Forelimb muscle (tissue), 1 donor: ENCODE data around the gene SYT6. TPM values are rescaled to one million over a fixed set of nuclear protein-coding genes. Genes with fewer than 3 reads are reported as not detected.

Experiments used
- DNase-seq: peaks from one replicate; pipeline ENCODE4 v3.0.0-alpha.2; 2013; ENCODE audit warnings: low read depth
- polyA plus RNA-seq: library from polyadenylated mRNA; unstranded; fragments of 120-200 nt; gene quantifications from one replicate; pipeline ENCODE4 v1.2.1, GENCODE V29; 2013; ENCODE audit not compliant: insufficient read length

SYT6 gene, protein sequence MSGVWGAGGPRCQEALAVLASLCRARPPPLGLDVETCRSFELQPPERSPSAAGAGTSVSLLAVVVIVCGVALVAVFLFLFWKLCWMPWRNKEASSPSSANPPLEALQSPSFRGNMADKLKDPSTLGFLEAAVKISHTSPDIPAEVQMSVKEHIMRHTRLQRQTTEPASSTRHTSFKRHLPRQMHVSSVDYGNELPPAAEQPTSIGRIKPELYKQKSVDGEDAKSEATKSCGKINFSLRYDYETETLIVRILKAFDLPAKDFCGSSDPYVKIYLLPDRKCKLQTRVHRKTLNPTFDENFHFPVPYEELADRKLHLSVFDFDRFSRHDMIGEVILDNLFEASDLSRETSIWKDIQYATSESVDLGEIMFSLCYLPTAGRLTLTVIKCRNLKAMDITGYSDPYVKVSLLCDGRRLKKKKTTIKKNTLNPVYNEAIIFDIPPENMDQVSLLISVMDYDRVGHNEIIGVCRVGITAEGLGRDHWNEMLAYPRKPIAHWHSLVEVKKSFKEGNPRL
- 1.7 TPM for polyA plus RNA-seq

DNA sequence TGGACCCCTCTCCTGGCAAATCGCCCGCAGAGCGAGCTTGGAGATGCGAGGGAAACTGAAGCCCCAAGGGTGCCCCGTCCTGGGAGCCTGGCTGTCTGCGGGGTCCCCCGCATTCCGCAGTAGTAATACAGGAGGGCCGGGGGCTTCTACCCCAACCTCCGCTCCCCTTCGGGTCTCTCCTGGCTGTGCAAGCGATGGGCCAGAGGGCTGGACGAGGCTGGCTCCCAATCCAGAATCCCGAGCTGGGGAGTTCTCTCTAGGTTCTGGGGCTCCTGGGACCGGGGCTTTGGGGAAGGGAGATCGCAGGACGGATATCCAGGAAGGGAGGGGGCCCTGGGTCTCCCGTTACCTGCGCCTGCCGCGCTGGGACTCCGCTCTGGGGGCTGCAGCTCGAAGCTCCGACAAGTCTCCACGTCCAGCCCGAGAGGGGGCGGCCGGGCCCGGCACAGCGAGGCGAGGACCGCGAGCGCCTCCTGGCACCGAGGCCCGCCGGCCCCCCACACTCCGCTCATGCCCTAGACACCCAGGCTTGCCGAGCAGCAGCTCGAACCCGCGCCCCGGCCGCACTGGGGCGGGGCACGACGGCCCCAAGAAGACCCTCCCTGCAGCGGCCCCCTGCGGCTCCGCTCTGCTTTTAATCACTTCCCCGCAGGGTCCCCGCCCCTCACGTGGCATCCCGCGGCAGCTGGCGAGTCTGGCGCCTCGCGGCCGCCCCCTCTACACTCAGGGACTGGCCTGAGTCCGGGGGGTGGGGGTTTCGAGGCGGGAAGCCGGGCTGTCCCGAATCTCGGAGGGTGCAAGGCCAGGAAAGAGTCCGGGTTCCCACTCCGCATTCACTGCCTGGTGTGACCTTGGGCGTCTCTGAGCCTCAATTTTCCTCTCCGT is at the start of gene SYT6:
TSS of gene SYT6 (minus strand) at position 609 of the 885 bp plus-strand sequence. CDS start at position 512, 97 bp downstream.
- DNase-seq, result no peak

GRCh38 chr1:114201486-114201885 is 47.8 kb upstream of the SYT6 start:
- DNase-seq, result no peak

- no peak for DNase-seq
Observed at GRCh38 chr1:114199017-114199594, 45.4 kb upstream of the SYT6 start.

DNA sequence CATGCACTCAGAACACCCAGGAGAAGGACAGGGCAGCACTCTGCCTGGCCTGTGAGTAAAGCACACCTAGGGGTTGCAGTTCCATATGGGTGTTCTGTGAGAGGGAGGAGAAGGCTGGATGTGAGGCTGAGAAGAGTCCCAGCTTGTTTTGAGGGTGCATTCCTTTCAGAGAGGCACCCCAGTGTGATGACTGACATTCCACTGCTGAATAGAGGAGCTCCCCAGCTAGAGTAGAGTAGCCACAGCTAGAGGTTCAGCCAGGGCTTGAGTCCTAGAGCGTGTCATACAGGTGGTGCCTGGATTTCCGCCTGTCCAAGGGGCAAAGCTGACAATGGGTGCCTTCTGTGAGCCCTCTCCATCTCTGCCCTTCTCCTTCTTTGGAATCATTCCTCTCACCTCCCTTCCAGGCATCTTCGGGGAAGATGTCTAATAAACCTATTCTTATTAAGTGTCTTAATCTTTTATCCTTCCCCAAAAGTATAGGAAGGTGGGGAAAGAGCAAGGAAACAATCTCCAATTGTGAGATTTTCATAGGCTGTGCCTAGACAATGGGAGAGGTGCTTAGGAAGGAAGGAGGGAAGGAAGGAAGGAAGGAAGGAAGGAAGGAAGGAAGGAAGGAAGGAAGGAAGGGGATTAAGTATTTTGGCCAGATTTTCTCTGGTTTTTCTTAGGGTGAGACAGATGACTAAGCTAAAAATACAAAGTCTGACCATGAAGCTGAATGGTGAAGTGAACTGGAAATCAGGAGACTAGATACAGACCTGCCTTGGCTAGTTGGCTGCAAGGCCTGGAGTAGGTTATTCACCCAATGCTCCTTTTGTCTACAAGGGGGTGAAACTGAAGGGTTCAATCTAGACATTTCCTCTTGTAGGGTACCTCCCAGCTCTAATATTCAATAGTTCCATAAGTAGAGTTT is 43.6 kb upstream of the SYT6 start:
- DNase-seq, result no peak

- DNase-seq, result no peak
Observed at GRCh38 chr1:114195819-114196218, 42.1 kb upstream of the SYT6 start.

GRCh38 chr1:114192328-114192727 is 38.7 kb upstream of the SYT6 start:
- no peak for DNase-seq

DNA sequence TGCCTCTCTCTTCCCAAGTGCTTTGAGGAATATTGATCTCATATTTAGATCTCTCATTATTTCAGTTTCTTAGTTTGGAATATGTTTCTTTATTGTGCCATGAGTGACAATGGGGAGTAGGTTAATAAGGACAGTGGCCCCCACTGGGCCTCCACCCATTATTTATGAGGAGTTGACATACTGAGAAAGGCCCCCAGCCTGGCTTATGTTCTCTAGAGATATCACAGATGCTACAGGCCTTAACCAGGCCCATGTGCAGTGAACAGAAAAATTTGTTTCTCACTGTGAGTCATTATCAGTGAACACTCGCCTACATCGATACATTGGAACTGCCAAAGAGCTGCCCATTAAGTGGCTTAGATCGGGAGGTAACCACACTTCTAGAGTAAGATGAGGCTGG is 35.7 kb upstream of the SYT6 start:
- no peak for DNase-seq

- no peak for DNase-seq
Observed at GRCh38 chr1:114181356-114181755, 27.7 kb upstream of the SYT6 start.

DNA sequence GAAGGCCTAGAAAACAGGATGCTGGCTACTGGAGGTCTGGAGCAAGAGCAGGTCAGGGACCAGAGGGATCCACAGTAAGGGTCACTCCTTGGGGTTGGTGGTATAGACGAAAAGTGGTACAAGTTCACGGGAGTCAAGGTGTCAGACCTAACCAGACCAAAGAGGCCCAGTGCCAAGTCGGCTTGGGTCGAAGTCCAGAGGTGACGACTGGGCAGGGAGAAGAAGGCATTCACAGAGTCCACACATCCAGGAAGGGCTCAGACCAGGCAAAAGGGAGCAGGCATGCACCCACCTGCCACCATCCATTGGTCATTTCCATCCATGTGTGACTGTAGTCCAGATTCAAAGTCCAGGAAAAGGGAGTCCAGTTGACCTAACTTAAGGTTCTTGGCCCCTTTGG is 27.1 kb upstream of the SYT6 start:
- DNase-seq, result no peak

DNA sequence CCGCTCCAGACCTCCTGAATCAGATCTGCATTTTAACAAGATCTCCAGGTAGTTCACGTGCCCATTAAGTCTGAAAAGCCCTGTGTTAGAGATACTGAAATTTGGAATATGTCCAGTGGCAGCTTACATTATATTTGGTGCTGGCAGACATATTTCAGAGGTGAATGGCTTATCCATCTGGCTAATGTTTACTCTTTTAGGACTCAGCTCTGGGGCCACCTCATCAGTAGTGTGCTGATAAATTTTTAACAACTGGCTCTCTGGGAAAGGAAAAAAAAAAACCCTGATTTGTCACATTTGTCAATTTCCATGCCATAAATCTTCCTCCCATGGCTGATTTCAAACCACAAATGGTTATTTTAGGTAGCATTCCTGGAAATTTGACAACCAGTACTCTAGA is 25.3 kb upstream of the SYT6 start:
- DNase-seq, result no peak

GRCh38 chr1:114177282-114177681 is 23.6 kb upstream of the SYT6 start:
- DNase-seq, result no peak

DNA sequence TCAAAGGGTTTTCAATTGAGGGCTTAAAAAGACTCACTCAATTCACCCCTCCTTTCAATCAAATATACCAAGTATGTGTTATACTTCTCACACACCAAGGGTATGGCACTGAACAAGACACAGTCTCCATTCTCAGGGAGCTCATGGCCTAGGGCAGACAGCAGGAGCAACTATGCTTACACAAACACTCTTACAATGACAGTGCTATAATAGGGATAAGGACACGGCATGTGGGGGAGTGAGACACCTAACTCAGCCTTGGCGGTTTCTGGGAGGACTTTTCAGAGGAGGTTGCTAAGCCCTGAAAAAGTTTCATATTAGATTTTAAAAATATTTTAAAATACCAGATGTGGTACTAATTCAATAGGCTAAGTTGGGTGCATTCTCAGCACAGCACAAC is 22.7 kb upstream of the SYT6 start:
- no peak for DNase-seq

GRCh38 chr1:114173680-114174079 is 20.0 kb upstream of the SYT6 start:
- no peak for DNase-seq

- DNase-seq, result no peak
Observed at GRCh38 chr1:114169509-114169908, 15.8 kb upstream of the SYT6 start.

DNA sequence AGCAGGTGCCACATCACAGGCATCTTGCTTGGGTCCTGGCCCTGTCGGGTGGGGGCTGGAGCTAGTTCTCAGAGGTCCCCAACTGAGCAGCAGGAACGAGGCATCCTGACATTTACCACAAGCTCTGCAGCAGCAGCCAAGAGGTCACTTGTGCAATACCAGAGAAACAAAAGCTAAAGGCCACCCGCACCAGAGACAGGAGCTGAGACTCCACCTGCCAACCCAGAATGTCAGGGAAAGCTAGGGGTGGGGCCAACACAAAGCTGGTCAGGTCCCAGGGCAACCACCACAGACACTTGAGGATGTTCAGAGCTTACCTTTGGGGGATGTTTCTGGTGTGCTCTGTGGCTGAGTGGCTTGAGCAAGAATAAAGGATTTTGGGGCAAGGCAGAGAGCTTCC is 13.6 kb upstream of the SYT6 start:
- no peak for DNase-seq

DNA sequence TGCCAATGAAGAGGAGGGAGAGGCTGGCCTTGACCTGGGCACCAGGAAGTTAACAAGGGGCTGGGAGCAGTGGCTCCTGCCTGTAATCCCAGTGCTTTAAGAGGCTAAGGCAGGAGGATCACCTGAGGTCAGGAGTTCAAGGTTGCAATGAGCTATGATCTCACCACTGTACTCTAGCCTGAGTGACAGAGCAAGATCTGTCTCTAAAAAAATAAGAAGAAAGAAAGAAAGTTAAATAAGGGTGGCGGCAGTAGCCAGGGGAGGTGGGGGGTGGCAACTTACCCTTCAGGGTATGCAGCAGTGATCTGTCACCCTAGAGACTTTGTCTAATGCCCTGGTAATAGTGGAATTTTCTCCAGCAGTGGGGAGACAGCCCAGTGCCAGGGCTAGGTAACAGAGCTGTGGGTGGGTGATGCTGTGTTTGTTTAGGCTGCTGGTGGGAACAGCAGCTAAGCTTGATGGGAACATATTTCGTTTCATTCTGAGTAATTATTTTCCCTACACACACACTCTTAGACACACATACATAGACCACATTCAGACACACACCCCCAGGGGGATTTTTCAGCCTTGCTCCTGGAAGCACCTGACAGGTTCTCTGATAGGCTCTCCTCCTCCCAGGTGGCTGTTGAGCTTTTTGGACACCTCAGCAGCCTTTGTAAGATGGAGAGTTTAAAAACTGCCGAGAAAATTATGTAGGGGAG is 11.3 kb upstream of the SYT6 start:
- no peak for DNase-seq

- DNase-seq, result no peak
Observed at GRCh38 chr1:114159941-114160340, 6.3 kb upstream of the SYT6 start.

DNA sequence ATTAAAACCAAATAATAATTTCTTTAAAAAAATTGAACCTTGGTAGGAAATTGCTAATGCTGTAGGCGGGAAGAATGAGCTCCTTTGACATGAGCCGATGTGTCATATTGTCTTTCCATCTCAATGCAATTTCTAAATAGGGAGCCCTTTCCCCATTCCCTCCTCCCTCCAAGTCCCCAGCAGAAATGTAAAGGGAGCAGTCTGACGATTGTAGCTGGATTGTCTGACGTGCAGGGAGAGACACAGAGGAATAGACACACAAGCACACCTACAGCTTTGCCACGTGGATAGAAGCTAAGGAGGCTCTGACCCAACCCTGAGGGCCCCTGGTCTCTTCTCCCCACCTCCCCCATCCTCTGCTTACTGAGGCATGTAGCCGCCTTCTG is 3.6 kb upstream of the SYT6 start:
- DNase-seq, result no peak

- DNase-seq, result no peak
Observed at GRCh38 chr1:114156538-114157274, 3.0 kb upstream of the SYT6 start.

DNA sequence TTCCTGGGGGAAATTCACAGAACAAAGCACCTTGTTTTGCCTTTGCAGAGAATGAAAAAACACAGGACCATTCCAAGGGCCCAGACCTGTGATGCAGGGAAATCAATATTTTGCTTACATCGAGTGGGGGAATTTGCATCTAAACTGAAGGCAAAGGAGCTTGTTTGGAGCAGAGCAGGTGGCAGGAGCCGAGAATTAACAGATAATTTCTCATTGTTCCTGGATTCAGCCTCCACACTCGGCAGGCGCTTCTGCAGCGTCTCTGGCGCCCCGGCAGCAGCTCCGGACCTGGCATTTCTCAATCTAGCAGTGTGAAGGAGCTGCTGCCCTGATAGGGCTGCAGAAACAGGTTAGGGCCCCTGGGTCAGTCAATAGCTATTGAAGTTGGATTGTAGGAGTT is 2.0 kb upstream of the SYT6 start:
- no peak for DNase-seq
